Stimulated activated CD4-positive, alpha-beta T cell treated with anti-CD3 and anti-CD28 coated beads, Interleukin-15, amount 100 ng/mL, for 24 hours (primary cell): Measurements from ENCODE around the gene GLO1.

Experiments used
- DNase-seq: peaks from one replicate; pipeline ENCODE4 v3.0.0-alpha.2; 2020

Gene GLO1

GRCh38 chr6:38658418-38659167 lies 44.4 kb downstream of the GLO1 start:
- no peak for DNase-seq

- DNase-seq = no peak
Measured at GRCh38 chr6:38656896-38657295, 46.0 kb downstream of the GLO1 start.

DNA sequence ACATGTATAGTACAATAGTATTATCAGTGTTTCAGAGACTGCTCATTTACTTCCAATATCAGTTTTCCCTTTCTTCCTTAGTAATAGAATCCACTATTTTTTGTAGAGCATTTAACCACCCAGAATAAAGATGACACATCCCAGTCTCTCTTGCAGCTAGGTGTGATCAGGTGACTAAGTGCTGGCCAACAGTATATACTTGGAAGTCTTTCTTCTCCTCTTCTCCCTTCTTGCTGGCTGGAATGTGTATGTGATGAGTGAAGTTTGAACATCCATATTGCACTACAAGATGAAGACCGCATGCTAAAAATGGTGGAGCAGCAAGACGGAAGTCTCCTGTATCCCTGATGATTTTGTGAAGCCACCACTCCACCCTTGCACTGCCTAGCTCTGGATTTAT lies 48.7 kb downstream of the GLO1 start:
- no peak for DNase-seq

GRCh38 chr6:38651121-38651784 lies 51.7 kb downstream of the GLO1 start:
- no peak for DNase-seq

- DNase-seq = no peak
Measured at GRCh38 chr6:38650207-38650752, 52.7 kb downstream of the GLO1 start.

GRCh38 chr6:38649744-38650143 lies 53.2 kb downstream of the GLO1 start:
- DNase-seq = no peak

GRCh38 chr6:38648629-38649028 lies 54.3 kb downstream of the GLO1 start:
- DNase-seq = no peak

DNA sequence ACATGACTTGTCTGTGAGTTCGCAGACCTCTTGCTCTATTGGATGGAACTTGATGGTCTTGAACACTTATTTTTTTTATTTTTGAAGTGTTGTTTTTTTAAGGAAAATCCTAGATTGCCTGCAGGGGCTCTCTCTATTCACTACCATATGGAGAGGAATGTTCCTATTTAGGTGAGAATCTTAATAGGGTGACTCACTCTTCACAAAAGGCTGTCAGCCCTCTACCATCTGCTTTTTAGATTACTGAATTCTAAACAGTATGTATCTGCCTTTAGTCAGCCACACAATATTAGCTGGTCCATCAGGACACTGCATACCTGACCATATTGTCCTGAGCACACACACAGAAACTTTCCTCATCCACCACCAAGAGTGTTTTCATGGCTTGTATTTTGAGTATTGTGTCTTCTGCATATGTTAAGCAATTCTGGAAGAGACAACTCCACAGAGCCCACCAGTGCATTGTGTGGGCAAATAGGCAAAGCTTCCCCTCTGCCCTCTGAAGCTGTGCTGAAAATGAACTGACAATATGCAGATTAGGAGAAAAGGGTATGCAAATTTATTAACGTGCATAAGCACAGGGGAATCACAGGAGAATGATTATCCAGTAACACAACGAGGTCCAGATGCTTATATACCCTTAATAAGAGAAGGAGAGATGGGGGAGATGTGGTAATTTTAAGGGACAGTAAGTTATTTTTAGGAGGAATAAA lies 56.6 kb downstream of the GLO1 start:
- DNase-seq = no peak

- no peak for DNase-seq
Measured at GRCh38 chr6:38644951-38645350, 58.0 kb downstream of the GLO1 start.

GRCh38 chr6:38640216-38640909 lies 62.6 kb downstream of the GLO1 start:
- DNase-seq = no peak

- DNase-seq = peak; percentile 84
Measured at GRCh38 chr6:38639498-38640215, 63.3 kb downstream of the GLO1 start, which contains the start of gene BTBD9. TSS of gene BTBD9 (minus strand) at chr6:38639929.

GRCh38 chr6:38638941-38639497 lies 63.9 kb downstream of the GLO1 start:
- DNase-seq = peak; percentile 72

DNA sequence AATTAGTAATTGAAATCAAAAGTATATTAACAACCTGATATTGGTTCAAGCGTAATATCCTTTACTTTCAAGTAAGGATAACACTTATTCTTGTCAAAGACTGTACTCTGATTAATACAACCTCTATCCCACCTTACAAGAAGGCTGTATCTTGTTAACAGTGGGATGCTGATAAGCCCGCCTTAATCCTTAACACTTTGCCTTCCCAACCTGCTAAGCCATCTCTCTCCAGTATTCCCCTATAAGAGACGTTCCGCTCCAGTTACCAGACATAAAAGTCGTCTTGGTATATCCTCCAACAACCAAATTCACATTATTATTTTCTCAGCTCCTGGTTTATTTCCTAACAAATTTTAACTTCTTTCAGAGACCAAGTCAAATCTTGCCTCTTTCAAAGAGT lies 65.2 kb downstream of the GLO1 start:
- no peak for DNase-seq

DNA sequence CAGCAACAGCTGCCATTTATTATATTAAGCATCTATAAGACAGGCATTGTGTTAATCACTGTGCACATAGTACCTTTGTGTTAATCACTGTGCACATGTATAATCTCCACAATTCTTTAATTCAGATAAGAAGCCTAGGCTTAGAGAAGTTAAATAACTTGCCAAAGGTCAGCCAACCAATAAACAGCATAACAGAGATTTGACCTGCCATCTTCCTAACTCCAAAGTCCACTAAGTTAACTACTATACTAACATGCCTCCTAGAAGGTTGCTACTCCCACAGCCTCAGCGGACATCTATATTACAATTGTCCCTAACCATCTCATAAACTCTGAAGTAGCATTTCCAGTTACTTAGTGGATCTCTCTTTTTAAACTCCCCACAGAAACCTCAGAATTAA lies 66.9 kb downstream of the GLO1 start:
- no peak for DNase-seq

- no peak for DNase-seq
Measured at GRCh38 chr6:38634518-38634917, 68.4 kb downstream of the GLO1 start.

DNA sequence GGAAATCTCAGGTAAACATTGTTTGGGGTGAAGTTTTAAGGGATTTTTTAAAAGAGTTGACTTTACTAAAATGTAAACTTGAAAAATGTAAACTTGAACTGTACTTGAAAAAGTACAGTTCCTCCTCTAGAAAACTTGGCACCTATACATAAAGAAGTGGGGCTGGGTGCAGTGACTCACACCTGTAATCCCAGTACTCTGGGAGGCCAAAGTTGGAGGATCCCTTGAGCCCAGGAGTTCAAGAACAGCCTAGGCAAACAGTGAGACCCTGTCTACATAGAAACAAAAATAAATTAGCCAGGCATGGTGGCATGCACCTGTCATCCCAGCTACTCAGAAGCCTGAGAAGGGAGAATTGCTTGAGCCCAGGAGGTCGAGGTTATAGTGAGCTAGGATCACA lies 70.5 kb downstream of the GLO1 start:
- no peak for DNase-seq

DNA sequence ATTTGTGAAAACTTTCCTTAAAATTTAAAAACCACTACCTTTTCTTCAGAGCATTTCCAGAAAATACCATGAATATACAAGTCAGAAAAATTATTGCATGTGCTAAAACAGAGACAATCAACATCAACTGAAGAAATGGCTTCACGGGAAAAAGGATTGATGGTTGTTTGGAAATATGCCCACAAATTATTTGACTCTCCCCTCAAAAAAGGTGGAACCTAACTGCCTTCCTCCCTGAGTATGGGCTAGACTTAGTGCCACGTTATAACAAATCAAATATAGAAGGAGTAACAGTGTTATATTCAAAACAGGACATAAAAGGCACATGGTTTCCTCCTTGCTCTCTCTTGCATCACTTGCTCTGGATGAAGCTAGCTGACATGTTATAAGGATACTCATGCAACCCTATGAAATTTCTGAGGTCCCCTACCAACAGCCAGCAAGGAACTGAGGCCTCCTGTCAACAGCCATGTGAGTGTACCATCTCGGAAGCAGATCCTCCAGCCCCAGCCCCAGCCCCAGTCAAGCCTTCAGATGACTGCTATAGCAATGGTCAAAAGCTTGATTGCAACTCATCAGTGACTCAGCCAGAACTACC lies 71.7 kb downstream of the GLO1 start:
- DNase-seq = no peak
